Eye (tissue), 1 donor: ENCODE data around the gene LRRC15.

Experiments used
- DNase-seq: peaks from one replicate; pipeline ENCODE4 v3.0.0-alpha.2; 2015

The LRRC15 gene

DNA sequence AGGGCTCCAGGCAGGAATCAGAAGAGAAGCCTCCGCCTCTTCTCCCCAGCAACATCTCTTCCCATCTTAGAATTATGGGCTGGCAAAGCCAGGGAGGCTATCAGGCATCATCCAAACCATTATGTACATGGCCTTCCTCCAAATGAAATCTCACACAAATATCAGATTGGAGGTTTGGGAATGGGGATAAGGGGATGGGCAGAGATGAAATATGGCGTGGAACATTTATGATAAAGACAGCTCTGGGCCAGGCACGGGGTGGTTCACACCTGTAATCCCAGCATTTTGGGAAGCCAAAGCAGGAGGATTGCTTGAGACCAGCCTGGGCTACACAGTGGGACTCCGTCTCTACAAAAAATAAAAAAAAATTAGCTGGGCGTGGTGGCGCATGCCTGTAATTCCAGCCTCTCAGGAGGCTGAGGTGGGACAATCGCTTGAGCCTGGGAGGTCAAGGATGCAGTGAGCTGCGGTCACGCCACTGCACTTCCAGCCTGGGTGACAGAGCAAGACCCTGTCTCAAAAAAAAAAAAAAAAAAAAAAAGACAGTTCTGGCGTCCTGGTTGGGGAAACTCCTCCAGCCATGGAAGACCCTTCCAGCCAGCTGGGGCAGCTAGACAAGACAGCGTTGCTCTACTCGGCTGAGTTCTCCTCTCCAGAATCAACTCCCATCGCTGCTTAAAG is 55.0 kb downstream of the LRRC15 start:
- no peak for DNase-seq

DNA sequence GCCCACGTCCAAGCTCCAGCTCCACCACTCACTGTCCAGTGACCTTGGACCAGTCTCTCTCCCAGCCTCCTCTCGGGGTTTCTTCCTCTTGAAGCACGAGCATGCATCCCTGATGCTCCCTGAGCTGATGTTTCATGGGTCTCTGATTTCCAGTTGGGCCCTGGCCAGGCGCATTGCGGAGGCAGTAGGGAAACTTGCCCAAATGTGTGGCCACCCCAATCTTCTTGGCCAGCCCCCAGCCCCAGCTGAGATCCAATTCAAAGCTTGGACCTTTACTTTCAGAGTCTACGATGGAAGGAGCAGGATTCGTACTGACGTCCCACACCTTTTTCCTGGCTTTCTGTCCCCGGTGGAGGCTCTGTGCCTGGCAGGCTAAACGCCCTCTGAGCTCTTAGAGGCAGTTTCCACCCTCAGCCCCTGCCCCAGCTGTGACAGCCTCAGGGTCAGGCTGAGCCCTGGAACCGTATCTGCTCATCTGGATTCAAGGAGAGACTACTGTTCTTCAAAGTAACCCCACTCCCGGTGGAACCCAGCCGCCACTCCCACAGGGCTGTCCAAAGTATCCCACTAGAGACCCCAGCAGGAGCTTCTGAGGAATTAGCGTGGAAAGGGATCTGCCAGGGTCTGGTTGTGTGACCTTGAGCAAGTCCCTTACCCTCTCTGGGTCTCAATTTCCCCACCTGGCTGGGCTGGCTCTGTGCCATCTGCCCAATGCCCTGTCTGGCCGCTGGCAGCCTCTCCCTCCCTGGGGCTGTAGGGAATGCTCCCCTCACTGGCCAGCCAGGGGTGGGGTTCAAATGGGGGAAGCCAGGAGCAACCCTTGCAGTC is 55.8 kb downstream of the LRRC15 start:
- peak; percentile 48 for DNase-seq

DNA sequence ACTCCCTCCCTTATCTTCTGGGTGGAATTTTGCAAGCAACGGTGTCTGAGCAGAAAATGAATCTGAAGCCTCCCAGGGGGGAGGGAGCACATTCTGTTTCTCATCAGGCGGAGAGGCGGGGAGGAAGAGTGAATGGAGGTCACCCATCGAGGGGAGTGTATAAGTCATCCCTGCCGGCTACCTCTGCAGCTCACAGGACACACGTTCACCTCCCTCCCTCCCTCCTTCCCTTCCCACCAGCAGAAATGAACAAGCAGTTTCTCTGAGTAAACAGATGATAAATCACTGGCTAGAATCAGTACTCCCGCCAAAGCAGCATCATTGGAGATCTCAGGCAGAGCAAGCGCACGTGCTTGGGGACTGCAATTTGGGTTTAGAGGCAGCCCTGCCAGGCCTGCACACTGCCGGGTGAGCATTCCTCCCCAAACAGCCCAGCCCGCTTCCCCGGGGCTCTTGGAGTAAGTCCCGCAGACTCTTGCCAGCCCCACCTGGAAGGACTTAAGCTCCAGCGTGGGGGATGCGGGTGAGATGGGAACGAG is 56.7 kb downstream of the LRRC15 start:
- DNase-seq: peak; percentile 73

DNA sequence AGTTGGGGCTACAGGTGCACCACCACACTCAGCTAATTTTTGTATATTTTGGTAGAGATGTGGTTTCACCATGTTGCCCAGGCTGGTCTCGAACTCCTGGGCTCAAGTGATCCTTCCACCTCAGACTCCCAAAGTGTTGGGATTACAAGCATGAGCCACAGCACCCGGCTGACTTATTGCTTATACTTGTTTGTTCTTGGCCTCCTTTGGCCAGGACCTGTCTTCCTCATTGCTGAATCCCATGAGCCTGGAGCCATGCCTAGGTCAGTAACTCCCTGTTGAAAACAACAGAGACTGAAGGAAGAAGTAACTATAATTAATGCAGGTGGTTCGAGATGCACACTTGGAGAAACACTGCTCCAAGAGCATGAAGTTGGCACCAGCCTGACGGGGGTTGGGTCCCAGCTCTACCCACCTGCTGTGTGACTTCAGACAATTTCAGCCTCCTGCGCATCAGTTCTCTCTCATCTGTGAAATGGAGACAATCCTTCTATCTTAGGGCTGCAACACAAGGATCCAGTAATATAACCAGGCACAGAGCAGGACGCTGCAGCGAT is 57.3 kb downstream of the LRRC15 start:
- DNase-seq: no peak

DNA sequence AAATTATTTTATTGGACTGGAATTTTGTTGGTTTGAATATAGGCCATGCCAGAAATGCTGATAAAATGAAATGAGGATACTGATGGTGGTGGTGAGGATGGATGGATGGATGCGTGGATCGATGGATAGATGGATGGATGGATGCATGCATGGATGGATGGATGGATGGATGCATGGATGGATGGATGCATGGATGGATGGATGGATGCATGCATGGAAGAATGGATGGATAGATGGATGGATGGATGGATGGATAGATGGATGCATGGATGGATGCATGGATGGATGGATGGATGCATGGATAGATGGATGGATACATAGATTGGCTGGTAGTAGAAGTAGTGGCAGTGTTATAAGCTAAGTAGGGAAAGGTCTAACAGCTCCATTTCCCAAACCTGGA is 58.5 kb downstream of the LRRC15 start:
- no peak for DNase-seq

DNA sequence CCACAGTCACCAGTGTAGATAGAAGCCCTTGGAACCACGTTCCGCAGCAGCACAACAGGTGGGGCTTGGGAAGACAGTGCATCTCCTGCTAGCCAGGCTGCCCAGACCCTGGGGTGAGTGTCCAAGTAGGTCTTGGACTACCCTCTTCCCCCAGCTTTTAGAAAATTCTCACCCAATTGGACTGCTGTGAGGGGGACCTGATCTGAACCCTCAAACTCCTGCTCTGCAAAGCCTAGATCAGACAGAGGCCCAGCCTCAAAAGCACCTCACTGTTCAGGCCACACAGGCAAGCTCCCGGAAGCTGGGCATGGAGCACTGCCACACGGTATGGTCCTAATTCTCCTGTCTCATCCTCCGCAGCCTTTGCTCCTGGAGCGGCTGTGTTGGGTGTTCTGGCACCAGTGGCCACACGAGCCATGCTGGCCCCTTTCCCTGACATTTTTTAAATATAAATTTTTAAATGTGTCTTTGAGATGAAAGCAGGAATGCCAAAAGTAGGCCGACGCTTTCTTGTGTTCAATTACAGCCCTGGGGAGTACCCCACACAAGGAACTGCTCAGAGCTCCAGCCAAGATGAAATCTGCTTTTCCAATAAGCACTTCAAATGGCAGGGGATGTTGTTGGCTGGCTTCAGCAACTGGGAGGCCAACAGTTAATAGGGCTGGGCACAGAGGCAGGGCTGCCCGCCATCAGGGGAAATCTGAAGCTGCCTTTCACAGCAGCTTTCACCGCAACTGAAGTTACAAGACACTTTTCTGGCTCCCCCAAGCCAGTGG is 59.3 kb downstream of the LRRC15 start:
- no peak for DNase-seq

DNA sequence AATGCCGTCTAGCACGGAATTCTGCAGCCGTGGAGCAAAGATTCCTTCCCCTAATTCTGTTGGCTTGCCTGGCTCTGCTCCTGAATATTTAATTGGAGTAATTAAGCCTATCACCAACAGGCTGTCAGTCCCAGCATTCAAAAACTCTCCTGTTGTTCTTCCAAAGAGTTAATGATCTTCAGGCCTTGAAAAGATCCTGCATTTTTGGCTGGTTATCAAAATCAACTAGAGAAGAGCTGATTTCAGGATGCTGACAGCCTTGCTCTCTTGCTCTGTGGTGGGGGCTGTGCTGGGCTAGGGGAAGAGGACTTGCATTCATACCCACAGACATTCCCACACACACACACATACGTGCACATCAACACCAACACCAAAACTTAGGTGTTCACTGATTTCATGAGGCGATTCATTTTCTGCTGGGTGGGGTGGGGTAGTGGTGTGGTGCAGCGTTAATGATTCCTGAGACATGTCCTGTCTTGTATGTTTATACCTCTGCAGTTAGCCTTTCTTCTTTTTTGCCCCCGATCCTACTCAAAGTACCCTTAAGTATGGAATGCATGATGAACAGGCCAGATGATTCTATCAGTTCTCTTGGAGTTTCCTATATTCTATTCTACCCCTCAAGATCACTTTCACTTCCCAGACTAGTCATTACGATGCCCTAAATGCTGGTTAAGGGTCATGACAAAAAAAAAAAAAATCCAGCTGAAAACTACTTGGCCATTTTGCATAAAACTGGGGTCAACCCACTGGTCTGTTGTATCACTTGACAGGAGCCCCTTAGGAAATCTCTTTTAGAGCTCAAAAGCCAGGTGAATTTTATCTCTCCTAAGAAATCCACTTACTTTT is 60.7 kb downstream of the LRRC15 start:
- peak; percentile 65 for DNase-seq

DNA sequence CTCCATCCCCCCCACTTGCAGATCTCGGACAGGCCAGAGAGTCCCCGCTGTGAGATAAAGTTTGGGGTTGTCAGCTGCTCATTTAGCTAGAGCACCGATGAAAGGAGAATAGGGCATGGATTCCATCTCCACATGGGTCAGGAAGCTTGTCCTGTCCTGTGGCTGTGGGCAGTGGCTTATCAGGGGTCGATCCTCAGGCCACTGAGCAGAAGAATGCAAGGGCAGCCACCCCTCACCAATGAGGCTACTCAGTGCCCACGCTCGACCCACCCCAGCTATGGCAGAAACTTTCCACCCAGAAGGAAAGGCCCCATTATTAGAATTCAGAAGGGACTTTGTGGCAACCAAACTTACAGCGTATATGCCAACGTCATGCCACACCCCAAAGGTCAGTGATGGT is 61.7 kb downstream of the LRRC15 start:
- DNase-seq: no peak

DNA sequence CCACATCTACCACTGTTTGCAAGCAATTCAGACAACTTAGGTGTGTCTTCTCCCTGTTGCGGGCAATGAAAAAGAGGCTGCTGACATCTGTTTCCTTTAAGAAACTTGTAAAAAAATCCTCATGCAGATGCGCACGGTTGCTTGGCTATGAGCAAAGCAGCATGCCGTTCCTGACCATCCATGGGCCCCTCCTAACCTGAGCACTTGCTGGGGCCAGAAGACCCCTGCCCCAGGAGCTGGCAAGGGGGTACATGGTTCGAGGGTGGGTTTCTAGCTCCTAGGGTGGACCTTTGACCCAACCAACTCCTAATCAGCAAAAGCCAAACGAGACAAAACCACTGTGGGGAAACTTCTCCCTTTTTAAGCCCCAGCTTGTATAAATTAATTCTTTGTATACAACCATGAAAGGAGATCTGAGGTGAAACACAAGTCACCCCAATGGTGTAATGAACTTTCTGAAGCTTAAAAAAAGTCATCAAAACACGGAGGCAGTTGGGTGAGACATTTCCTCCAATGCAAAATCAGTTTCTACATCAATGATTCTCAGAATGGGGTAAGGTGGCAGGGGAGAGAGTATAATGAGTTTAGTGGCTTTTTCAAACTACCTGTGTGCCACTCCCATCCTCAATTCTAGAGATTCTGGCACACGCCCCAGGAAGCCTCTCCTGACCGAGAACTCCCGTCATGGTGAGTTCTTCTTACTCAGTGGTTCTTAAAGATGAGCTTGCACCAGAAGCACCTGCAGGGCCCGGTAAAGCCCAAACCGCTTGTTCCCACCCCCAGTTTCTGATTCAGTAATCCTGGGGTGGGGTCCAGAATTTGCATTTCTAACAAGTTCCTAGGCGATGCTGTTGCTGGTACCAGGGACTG is 62.5 kb downstream of the LRRC15 start:
- DNase-seq: peak; percentile 18

DNA sequence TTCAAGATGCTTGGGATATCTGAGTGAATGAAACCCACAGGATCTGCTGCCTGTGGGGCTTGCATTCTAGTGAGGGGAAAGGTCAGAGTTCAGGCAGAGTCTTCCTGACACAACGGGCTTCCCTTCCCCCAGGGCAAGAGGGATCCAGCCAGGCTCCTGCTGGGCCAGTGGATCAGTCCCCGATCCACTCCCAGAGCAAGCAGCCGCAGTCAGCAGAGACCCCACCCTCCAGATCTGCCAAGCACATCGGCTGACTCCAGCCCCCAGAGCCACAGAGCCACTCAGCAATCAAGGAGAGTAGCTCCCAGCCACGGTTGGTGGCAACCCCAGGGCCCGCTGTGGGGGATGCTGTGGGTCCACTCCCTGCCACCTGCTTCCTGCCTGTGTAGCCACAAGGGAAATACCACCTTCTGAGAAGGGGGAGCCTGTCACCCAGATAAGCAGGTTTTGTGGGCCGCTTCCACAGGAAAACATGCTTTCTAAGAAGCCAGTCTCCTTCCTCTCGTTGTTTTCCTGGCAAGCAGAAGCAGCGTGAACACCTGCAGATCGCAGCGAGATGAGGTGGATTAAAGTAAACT is 63.3 kb downstream of the LRRC15 start:
- no peak for DNase-seq

DNA sequence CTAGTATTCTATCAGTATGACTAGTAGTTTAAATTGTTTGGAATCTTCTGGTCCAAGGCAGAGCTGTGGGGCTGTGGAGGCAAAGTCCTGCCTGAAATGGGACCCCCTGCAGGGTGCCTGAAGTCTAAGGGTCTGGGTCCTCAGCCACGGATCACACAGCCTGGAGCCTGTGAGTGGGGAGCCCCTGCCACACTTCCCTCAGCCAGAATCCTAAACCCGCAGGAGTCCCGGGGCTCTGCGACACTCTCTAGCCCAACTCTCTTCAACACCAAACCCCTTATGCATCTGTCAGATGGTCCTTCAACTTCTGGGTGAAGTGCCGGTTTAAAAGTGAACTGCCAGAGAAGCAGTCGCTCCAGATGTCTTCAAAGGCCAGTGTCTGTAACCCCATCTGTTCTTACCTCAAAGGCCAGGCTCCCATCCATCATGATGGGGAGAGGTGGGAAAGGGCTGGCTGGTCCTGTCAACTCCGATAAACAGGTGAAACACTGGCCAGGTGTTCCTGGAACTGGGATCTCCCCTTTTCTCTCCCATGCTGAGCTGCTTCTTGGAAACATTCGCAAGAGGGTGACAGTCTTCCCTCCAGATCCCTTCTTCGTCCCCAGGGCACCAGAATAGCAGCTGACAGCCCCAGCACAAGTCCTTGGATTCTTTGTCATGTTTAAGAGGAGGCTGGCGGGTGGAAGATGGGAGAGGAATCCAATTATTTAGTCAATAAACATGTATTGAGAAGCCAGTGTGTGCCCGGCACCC is 64.0 kb downstream of the LRRC15 start:
- DNase-seq: peak; percentile 34
